Activated CD4-positive, alpha-beta T cell treated with anti-CD3 and anti-CD28 coated beads, Interleukin-2, amount 50 U/mL, for 48 hours (primary cell): Measurements from ENCODE around the gene ENC1.

Experiments used
- DNase-seq, 2 experiments: peaks; one replicate each; pipeline ENCODE4 v3.0.0-alpha.2; 2020

The ENC1 gene

DNA sequence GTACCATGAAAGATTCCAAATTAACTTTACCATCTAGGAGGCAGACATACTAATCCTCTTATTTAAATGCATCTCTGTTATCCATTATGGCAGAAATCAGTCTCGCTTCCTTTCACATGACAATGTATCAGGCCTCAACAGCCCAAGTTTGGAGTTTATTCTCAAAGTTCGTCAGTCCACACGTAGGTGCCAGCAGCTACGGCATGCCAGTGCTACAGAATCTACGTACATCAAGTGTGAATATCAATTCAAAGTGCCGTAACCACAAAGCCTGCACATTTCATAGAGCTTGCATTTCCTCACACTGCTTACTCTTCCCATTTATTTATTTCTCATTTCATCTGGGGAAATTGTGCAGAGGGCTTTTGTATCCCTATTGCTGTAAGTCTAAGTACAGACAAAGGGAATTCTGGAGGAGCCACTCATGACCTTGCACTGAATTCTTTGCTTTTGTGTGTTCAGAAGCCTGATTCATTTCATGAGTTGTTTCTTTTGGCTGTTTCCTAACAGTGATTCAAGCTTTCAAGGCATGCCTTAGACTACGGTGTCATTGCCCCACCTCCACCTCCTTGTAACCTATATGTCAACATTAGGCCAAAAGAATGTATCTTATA lies 10.0 kb downstream of the ENC1 start:
- no peak for DNase-seq

- DNase-seq = no peak
Measured at GRCh38 chr5:74629326-74629725, 11.2 kb downstream of the ENC1 start.

DNA sequence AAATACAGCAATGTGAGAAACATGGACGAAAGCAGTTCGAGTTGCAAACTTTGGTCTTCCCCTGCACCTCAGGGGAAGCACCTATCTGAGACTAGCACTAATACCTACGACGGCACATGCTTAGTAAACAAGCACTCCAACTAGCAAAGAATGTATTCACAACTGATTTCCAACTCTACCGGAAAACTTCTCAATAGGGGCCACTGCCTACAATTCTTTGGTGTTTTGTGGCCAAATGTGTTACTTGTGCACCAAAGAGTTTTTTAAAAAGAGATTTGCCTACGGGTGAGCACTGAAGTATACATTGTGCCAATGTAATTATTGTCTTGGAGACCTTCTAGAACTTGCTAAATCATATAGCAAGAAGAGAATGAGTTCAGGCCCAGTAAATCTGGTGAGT lies 12.2 kb downstream of the ENC1 start:
- DNase-seq = no peak

DNA sequence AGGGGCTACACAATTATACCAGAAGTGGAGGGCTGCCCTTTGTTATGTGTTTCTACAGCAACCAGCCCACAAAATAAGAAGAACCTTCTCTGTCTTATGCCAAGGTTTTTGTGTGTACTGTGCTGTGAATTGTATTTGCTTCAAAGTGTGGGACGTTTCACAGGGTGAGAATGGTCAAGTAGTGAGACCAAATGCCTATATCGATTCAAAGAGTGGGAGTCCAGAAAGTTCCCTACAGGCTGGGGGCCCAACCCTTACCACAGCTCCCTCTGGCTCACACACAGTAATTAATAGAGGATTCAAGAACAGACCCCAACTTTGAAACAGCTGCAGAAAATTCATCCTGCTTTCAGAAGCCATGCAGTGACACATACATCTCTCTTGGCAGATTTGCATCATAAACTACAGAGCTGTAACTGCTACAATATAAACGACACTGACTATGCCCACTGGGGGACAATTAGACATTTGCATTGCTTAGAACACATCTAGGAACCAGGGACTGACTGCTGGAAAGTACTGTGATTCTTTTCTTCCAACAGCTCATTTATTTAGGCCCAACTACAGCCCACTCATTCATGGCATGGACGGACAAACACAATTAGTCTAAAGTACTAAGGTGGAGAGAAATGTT lies 12.8 kb downstream of the ENC1 start:
- DNase-seq = no peak

DNA sequence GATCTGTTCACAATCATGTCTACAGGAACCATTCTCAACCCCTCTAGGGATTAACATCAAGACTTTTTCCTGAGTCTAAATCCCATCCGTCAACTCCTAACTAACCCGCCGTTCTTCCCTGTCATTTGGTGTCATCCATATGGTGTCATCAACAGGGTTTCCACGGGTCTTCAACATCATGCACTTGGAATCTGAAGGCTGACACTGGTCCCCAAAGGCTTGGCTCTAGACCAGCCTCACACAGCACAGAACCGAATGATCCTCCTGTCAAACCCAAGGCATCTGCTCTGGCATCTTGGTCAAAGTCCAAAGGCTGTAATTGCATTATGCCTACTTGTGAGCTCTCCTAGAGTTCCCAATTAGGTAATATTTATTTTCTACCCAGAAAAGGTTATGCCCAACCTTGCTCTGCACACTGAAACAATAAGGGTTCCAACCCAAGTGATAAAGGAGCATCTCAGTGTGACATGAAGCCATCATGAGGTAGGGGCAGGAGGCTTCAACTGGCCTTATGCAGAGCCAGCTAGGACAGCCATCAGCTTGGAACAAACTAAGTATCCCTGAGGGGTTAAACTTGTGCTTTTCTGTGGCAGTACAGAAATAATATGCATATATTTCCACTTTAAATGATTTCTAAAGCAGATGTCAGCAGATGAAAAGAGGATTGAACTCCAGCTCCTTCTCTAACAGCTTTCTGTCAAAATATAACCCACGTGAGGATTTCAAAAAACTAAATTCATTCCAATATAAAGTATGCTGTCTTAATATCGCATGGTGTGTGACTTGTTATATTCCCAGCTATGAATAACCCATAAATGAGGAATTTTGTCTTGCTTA lies 13.9 kb downstream of the ENC1 start:
- no peak for DNase-seq

DNA sequence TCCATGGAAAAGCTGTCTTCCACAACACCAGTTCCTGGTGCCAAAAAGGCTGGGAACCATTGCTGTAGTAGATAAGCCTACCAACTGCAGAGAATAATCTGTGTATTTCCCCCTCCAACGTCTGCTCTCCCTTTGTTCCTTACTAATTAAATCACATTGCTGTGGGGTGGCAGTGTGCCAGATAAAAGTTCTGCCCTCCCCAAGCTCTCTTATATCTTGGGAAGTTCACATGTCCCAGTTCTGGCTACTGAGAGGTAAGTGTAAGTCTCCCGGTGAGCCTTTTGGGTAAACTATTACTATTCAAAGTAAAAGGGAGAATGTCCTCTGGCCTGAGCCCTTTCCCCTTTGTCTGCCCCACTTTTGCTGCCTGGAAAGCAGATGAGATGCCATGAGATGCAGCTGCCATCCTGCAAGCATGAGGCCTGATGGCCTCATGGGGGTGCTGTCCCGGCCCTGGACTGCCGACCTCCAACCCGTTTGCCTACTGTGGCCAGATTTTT lies 14.7 kb downstream of the ENC1 start:
- DNase-seq = no peak

DNA sequence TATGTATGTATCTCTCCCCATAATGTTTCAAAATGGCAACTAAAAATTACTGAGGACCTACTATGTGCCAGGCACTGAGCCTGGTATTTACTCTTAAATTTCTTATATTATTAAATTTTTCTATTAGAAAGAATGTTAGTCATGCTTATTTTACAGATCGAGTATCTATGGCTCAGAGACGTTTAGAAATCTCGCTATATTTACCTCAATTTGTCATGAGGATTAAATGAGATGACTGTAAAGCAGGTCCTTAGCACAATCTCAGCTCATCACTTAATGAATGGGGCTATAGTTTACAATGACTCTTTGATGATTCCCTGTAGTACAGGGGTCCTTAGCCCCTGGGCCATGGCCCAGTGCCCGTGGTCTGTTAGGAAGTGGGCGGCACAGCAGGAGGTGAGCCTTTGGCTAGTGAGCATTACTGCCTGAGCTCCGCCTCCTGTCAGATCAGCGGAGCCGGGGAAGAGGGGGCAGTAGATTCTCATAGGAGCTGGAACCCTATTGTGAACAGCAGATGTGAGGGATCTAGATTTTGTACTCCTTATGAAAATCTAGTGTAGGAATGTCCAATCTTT lies 15.5 kb downstream of the ENC1 start:
- no peak for DNase-seq

DNA sequence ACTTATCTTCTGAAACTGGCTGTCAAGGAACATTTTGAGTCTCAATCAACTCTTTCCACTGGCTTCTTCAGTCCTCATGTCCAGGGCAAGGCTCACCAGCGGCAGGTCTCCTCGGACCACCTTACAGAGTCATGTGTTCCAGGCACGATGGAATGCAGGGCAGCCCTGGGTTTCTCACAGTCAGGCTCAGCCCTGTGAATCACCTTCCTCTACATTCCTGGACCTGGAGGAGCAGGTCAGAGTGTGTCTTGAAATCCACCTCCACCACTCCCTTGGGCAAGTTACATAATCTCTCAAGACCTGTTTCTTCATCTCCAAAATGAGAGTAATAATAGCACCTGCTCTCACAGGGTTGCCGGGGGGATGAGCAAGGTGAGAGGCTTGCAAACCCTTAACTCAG lies 16.0 kb downstream of the ENC1 start:
- no peak for DNase-seq

GRCh38 chr5:74623748-74624408 lies 16.6 kb downstream of the ENC1 start:
- DNase-seq = no peak

GRCh38 chr5:74623006-74623611 lies 17.4 kb downstream of the ENC1 start:
- no peak for DNase-seq

DNA sequence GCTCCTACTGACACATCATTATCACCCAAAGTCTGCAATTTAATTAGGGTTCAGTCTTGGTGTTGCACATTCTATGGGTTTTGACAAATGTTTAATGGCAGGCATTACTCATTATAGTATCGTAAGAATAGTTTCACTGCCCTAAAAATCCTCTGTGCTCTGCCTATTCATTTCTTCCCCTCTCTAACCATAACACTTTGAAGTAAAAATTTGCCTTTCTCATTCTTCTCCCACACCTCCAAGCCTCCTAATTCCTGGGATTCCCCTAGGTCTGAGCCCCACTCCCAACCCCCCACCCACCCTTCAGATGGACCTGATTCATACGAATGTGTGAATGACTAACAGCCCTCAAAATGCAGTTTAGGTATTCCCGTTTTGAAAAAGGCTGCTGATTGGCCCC lies 18.4 kb downstream of the ENC1 start:
- peak; percentile 18 to 33 for DNase-seq

DNA sequence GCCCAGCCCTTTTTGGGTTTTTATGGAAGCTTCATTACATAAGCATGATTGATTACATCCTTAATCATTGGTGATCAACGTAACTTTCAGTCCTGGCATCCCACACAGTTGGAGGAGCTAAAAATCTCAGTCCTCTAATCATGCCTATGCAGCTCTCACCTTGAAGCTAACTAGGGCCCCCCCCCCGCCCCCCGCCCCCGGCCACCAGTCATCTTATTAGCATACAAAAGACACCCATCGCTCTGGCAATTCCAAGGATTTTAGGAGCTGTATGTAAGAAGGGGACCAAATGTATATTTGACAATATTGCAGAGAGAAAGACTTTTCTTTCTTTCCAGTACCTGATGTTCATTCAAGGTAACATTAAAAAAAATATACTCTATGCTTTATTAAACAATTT lies 19.0 kb downstream of the ENC1 start:
- no peak for DNase-seq

GRCh38 chr5:74619308-74619707 lies 21.2 kb downstream of the ENC1 start:
- no peak for DNase-seq

DNA sequence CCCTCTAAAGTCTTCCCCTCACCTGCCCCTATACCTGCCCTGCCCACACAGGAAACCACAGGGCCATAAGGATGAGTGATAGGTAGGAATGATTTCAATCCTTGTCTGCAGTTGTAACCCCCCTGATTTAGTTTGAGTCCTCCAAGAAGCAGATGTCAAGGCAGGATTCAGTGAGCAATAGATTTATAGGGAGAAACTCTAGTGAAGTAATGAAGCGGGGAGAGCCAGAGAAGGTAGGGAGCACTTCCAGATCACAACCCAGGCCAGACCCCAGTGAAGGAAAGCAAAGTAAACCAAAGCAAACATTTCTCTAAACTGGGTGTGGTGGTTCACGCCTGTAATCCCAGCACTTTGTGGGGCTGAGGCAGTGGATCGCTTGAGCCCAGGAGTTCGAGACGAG lies 22.4 kb downstream of the ENC1 start:
- DNase-seq = no peak

DNA sequence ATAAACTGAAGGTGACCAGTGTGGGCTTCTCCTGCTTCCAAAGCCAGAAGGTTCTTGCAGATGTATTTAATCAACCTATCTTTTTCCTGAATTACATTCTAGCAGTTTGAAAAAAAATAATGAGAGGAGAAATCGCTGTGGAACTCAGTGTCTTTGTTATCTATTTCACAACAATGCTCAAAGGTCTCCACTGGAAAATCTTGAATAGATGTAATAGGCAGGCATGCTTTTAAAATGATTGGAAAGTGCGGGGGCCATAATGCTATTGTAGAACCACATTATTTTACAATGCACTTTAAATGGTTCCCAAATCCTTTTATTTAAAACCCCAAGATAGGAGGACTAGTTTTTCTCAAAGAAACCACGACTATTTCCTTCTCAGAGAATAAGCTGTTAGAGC lies 23.3 kb downstream of the ENC1 start:
- DNase-seq = no peak

DNA sequence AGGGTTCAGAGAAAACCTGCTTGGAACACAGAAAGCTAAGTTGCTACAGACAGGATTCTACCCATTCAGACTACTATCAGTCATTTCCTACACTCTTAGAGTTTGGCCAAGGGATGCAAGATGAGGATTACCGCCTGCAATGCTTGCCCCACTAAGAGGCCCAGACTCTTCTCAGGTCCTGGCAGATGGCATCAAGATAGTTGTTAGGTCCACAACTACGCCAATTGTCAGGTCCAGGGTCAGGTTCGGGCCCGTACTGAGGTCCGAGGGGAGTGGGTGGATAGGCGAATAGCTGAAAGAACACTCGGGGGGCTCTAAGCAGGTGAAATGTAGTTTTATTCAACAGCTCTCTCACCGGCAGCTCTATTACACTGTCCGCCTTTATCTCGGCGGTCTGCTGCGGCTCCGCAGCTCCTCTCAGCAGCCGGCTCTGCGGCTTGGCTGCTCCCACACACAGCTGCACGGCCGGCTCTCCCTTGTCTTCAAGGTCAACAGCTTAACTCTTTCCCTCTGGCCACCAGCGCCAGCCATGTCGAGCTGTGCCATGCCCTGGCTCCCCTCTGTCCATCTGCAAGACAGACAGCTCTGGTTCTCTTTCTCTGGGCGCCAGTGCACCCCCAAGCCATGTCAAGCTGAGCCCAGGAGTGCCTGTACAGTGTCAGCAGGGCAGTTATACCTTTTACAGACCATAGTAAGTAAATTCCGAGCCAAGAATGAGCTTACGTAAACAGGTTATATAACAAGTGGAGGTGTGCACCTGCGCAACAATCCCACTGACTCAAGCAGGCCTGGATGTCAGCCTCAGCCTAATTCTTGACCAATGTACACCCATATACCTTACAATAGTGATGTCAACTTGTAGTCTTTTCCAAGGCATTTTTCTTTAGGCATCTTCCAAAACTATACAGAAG lies 24.0 kb downstream of the ENC1 start:
- no peak for DNase-seq

DNA sequence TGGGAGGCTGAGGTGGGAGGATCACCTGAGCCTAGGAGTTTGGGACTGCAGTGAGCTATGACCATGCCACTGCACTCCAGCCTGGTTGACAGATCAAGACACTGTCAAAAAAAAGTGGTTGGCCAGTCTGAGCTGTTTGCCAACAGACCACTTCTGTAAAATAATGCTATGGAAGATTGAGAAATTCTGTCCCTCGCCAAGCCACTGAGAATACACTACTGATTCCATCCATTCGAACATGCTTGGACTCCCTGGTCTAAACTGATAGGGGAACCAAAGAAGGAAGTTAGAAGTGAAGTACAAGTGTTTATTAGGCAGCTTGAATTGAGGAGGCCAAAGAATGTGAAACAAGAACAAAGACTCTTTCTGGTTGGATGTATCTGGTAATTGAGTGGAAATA lies 27.2 kb downstream of the ENC1 start:
- DNase-seq = no peak

DNA sequence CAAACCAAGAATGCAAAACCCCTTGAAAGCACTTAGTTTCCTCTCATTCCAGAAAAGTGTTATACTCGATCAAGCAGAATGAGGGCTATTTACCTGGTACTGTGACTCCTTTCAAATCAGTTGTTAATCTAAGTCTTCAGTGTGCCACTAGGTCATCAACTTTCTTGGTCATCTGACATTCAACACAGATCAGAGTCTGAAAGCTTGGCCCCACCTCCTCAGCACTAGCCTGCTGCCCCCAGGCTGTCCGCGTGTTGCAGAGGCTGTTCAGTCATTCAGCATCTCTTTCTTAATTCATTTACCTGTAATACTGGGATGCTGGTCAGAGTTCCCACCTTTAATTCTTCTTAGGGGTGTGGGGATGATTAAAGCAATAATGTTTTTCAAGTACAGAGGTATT lies 28.5 kb downstream of the ENC1 start:
- no peak for DNase-seq

DNA sequence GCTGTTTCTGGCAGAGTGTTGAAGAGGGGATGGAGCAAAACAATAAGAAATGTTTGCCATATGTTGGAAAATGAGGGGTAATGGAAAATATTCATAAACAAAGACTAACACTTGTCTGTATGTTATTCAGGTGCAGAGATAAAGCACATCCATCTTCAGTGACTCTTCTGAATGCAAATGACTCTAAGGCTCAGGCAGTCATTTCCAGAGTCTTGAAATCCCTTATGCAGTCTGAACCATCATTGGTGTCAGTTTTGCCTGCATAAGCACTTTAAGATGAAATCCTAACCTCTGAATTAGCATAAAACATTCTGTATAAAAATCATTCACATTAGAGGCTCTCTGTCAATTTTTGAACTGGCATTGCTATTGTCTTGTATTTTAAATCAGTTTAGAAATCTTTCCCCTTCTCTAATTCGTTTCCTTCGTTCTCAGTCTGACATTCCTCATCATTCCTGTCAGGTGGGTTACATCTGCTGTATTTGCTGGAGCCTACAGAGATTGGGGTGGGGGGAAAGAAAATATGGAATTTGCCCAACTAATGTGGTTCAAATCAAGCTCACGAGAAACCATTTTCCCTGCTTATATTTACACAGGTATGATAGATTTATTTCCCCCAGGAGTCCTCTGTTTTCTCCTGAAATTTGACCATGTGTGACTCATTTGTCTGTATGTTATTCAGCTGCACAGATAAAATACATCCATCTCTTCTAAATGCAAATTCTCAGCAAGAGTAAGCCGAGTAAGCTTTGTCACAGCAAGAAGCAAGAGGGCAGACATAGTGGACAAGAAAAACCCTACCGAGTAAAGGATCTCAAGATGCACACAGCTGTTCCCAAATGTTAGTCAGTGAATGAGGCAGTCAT lies 31.6 kb downstream of the ENC1 start:
- no peak for DNase-seq

DNA sequence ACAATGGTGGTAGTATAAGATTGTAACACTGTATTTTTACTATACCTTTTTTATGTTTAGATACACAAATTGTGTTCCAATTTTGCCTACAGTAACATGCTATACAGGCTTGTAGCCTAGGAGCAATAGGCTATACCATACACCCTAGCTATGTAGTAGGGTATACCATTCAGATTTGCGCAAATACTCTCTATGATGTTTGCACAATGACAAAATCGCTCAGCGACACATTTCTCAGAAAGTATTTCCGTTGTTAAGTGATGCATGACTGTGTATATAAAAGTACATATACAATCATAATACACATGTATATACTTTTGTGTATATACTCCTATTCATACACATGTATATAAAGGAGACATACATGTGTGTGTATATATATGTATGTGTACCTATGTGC lies 34.8 kb downstream of the ENC1 start:
- no peak for DNase-seq

DNA sequence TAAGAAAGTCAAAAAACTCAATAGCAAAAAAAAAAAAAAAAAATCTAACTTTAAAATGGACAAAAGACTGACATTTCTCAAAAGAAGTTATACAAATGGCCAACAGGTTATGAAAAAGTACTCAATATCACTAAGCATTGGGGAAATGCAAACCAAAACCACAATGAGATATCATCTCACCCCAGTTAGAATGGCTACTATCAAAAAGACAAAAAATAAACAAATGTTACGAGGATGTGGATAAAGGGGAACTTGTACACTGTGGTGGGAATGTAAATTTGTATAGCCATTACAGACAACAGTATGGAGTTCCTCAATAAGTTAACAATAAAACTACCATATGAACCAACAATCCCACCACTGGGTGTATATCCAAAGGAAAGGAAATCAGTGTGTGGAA lies 37.2 kb downstream of the ENC1 start:
- DNase-seq = no peak
